Measurements from ENCODE around the gene CC2D2B.
"Not testable (repeated sequence)": the region's sequence is repeated elsewhere in the genome, so short reads cannot be mapped to it uniquely, and the experiment has no call there.

Gene CC2D2B

DNA sequence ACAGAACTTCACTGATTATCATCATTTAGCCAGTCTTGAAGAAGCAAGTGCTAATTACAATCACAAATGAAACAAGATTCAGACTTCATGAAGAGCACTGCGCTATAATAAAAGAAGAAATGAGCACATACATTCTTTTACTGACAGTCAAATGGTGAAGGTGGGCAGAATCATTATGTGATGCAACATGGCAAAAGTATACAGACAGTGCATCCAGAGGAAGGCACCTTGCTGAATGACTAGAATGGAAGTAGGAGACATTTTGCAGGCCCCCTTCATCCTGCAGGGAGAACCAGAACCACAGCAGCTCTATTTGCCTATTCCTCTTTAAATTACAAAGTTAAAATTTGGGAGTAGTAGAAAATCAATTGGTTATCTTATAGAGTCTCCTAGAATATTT is 31.0 kb upstream of the CC2D2B start:
- Mint-ChIP-seq H3K36me3 (ENCODE audit: low read depth) (peaks cover 45% of the 10 kb centered on the region), H3K9me3 (peaks cover 7% of the 10 kb centered on the region), H3K4me3 (no peak overlapping the region), H3K27ac (no peak overlapping the region), H3K4me1 (peaks cover 10% of the 10 kb centered on the region), H3K27me3 (ENCODE audit: low read depth) (no peaks in the 10 kb centered on the region)
- TF ChIP-seq, protein P1, sequence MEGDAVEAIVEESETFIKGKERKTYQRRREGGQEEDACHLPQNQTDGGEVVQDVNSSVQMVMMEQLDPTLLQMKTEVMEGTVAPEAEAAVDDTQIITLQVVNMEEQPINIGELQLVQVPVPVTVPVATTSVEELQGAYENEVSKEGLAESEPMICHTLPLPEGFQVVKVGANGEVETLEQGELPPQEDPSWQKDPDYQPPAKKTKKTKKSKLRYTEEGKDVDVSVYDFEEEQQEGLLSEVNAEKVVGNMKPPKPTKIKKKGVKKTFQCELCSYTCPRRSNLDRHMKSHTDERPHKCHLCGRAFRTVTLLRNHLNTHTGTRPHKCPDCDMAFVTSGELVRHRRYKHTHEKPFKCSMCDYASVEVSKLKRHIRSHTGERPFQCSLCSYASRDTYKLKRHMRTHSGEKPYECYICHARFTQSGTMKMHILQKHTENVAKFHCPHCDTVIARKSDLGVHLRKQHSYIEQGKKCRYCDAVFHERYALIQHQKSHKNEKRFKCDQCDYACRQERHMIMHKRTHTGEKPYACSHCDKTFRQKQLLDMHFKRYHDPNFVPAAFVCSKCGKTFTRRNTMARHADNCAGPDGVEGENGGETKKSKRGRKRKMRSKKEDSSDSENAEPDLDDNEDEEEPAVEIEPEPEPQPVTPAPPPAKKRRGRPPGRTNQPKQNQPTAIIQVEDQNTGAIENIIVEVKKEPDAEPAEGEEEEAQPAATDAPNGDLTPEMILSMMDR (IDR thresholded peaks at IDR 0.05; ENCODE audit: unreplicated experiment in 3 of 3): no peak

DNA sequence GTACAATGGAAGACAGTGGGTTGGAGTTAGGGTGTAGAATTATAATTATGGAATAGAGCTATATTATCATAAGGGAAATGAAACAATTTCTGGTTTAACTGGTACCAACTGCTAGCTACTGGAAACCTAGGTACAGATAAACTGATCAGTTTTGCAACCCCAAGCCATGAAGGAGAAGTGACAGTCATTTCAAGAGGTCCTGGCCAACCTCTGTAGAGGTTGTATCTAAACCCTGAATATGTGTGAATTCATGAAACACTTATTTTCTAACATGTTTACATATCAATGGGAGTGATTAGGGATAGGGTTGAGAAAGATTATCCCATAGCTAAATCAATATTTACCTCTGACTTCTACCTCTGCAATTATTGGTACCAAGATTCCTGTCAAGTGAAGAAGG is 29.9 kb upstream of the CC2D2B start:
- Mint-ChIP-seq H3K4me3 (no peak overlapping the region), H3K36me3 (ENCODE audit: low read depth) (peaks cover 34% of the 10 kb centered on the region), H3K27me3 (ENCODE audit: low read depth) (no peaks in the 10 kb centered on the region), H3K9me3 (peaks cover 7% of the 10 kb centered on the region), H3K27ac (no peak overlapping the region), H3K4me1 (peaks cover 10% of the 10 kb centered on the region)
- TF ChIP-seq, protein P1 (IDR thresholded peaks at IDR 0.05; ENCODE audit: unreplicated experiment in 3 of 3): no peak

GRCh38 chr10:95880704-95881103 is 27.1 kb upstream of the CC2D2B start:
- peak overlapping the region in 2 of 3 experiments; percentile 14 to 74 for H3K27ac Mint-ChIP-seq
- H3K9me3 Mint-ChIP-seq: no peaks in the 10 kb centered on the region
- peaks cover 10% of the 10 kb centered on the region for H3K4me1 Mint-ChIP-seq
- H3K4me3 Mint-ChIP-seq: no peak overlapping the region
- H3K36me3 Mint-ChIP-seq (ENCODE audit: low read depth): peaks cover 6% of the 10 kb centered on the region
- TF ChIP-seq, protein P1 (IDR thresholded peaks at IDR 0.05; ENCODE audit: unreplicated experiment in 3 of 3): no peak
- no peaks in the 10 kb centered on the region for H3K27me3 Mint-ChIP-seq (ENCODE audit: low read depth)

DNA sequence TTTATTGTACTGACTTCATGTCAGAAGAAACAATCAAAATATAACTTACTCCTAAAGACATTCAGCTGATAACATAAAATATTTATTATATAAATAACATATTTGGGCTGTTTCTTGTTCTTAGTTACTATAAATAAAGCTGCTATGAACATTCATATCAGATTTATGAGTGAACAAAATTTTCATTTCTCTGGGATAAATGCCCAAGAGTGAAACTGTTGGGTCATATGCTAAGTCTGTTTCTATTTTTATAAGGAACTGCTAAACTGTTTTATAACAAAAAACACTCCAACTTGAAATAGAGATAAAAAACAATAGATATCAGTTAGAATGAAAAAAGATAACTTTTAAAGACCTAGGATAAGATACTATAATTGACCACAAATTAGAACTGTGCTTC is 26.5 kb upstream of the CC2D2B start:
- H3K9me3 Mint-ChIP-seq: no peaks in the 10 kb centered on the region
- no peaks in the 10 kb centered on the region for H3K27me3 Mint-ChIP-seq (ENCODE audit: low read depth)
- H3K4me3 Mint-ChIP-seq: no peak overlapping the region
- H3K4me1 Mint-ChIP-seq: peaks cover 10% of the 10 kb centered on the region
- peaks cover 3% of the 10 kb centered on the region for H3K36me3 Mint-ChIP-seq (ENCODE audit: low read depth)
- peak overlapping the region in 2 of 3 experiments; percentile 74 to 90 for H3K27ac Mint-ChIP-seq
- TF ChIP-seq, protein P1 (IDR thresholded peaks at IDR 0.05; ENCODE audit: unreplicated experiment in 3 of 3): no peak

DNA sequence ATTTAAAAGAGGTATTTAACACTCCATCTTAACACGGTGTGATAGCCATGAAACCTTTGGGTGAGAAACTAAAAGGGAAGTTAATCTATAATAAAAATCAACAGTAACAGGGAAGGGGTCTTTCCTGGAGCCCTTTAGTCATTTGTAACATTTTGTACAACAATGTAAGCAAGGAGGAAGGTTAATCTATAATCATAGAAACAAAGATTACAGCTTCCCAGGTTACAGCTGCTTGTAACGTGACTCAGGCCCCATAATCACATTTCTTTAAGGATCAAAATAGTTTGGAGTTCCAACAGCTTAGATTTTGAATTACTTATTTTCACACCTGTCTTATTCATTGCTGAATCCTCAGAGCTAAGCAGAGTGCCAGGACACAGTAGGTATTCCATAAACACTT is 17.9 kb upstream of the CC2D2B start:
- H3K36me3 Mint-ChIP-seq (ENCODE audit: low read depth): peaks cover 41% of the 10 kb centered on the region
- no peaks in the 10 kb centered on the region for H3K27me3 Mint-ChIP-seq (ENCODE audit: low read depth)
- no peak overlapping the region for H3K4me3 Mint-ChIP-seq
- TF ChIP-seq, protein P1 (IDR thresholded peaks at IDR 0.05; ENCODE audit: unreplicated experiment in 3 of 3): no peak
- no peaks in the 10 kb centered on the region for H3K9me3 Mint-ChIP-seq
- no peaks in the 10 kb centered on the region for H3K4me1 Mint-ChIP-seq
- peak overlapping the region; percentile 42 to 62 (median 54) for H3K27ac Mint-ChIP-seq

GRCh38 chr10:95896071-95896850 is 11.5 kb upstream of the CC2D2B start:
- H3K27ac Mint-ChIP-seq: no peak overlapping the region
- peaks cover 63% of the 10 kb centered on the region for H3K36me3 Mint-ChIP-seq (ENCODE audit: low read depth)
- H3K27me3 Mint-ChIP-seq (ENCODE audit: low read depth): no peaks in the 10 kb centered on the region
- H3K9me3 Mint-ChIP-seq: no peaks in the 10 kb centered on the region
- TF ChIP-seq, protein P1 (IDR thresholded peaks at IDR 0.05; ENCODE audit: unreplicated experiment in 3 of 3): no peak
- H3K4me3 Mint-ChIP-seq: no peak overlapping the region
- no peaks in the 10 kb centered on the region for H3K4me1 Mint-ChIP-seq

DNA sequence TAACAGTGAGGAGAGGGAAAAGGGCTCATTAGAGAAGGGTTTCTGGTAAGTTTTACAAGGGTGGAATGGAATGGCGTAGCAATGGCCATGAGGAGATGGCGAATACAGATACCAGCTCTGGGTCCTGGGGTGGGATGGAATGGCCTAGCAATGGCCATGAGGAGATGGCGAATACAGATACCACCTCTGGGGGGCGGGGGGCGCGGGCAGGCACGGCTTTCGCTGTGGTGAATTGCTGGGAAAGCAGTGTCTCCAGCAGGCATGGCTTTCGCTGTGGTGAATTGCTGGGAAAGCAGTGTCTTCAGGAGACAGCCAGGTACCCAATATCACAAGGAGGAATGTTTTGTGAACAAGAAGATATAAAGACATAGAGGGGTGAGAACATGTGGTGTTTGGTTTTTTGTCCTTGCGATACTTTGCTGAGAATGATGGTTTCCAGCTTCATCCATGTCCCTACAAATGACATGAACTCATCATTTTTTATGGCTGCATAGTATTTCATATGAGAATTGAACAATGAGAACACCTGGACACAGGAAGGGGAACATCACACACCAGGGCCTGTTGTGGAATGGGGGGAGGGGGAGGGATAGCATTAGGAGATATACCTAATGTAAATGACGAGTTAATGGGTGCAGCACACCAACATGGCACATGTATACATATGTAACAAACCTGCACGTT is 1.7 kb upstream of the CC2D2B start:
- not testable (repeated sequence) for H3K4me1 Mint-ChIP-seq; H3K27me3 Mint-ChIP-seq (ENCODE audit: low read depth); H3K9me3 Mint-ChIP-seq; H3K36me3 Mint-ChIP-seq (ENCODE audit: low read depth)
- peak overlapping the region in 2 of 3 experiments; percentile 8 to 86 for H3K27ac Mint-ChIP-seq
- H3K4me3 Mint-ChIP-seq: peak overlapping the region in 2 of 3 experiments; percentile 76 to 91
